ENCODE measurements around the gene PPT1.

PPT1 gene

GRCh38 chr1:40057310-40058030, 39.6 kb downstream of the PPT1 start:
- no peak for TF ChIP-seq POLR2A (IDR thresholded peaks at IDR 0.05; ENCODE audit: extremely low read depth, insufficient read length)
- no peak for TF ChIP-seq MAX (IDR thresholded peaks at IDR 0.05; ENCODE audit: low read depth, low read length)
- no peak overlapping the region for H3K4me3 ChIP-seq (ENCODE audit: low read depth, low read length)
- no peak for DNase-seq (ENCODE audit: low read depth)

- H3K4me3 ChIP-seq (ENCODE audit: low read depth, low read length) = no peak overlapping the region
- DNase-seq (ENCODE audit: low read depth) = no peak
- TF ChIP-seq MAX (IDR thresholded peaks at IDR 0.05; ENCODE audit: low read depth, low read length) (no peak), CTCF (IDR thresholded peaks at IDR 0.05; ENCODE audit: low read depth, low read length) (no peak), POLR2A (IDR thresholded peaks at IDR 0.05; ENCODE audit: extremely low read depth, insufficient read length) (no peak), MYC (IDR thresholded peaks at IDR 0.05; ENCODE audit: low read depth, low read length) (no peak)
Measured at GRCh38 chr1:40056519-40057309, 40.3 kb downstream of the PPT1 start.

GRCh38 chr1:40053138-40053887, 43.7 kb downstream of the PPT1 start:
- TF ChIP-seq POLR2A (IDR thresholded peaks at IDR 0.05; ENCODE audit: extremely low read depth, insufficient read length) = no peak
- TF ChIP-seq MYC (IDR thresholded peaks at IDR 0.05; ENCODE audit: low read depth, low read length) = no peak
- no peak for TF ChIP-seq CTCF (IDR thresholded peaks at IDR 0.05; ENCODE audit: low read depth, low read length)
- no peak for TF ChIP-seq MAX (IDR thresholded peaks at IDR 0.05; ENCODE audit: low read depth, low read length)
- no peak for DNase-seq (ENCODE audit: low read depth)
- H3K4me3 ChIP-seq (ENCODE audit: low read depth, low read length) = no peak overlapping the region

GRCh38 chr1:40050863-40051262, 46.2 kb downstream of the PPT1 start:
- no peak overlapping the region for H3K4me3 ChIP-seq (ENCODE audit: low read depth, low read length)
- TF ChIP-seq MAX (IDR thresholded peaks at IDR 0.05; ENCODE audit: low read depth, low read length) (no peak), CTCF (IDR thresholded peaks at IDR 0.05; ENCODE audit: low read depth, low read length) (no peak), POLR2A (IDR thresholded peaks at IDR 0.05; ENCODE audit: extremely low read depth, insufficient read length) (no peak), MYC (IDR thresholded peaks at IDR 0.05; ENCODE audit: low read depth, low read length) (no peak)
- peak; percentile 26 for DNase-seq (ENCODE audit: low read depth)

- no peak for DNase-seq (ENCODE audit: low read depth)
- H3K4me3 ChIP-seq (ENCODE audit: low read depth, low read length) = no peak overlapping the region
- TF ChIP-seq CTCF (IDR thresholded peaks at IDR 0.05; ENCODE audit: low read depth, low read length) (no peak), MYC (IDR thresholded peaks at IDR 0.05; ENCODE audit: low read depth, low read length) (no peak), MAX (IDR thresholded peaks at IDR 0.05; ENCODE audit: low read depth, low read length) (no peak), POLR2A (IDR thresholded peaks at IDR 0.05; ENCODE audit: extremely low read depth, insufficient read length) (no peak)
Measured at GRCh38 chr1:40049725-40050124, 47.3 kb downstream of the PPT1 start.

Data from NB4 (cell line).